Upper lobe of left lung (tissue), 4 donors: ENCODE data around the gene SVIL.

Experiments used
- EP300 ChIP-seq, 4 donors: sonication (generic); formaldehyde crosslinking; IDR thresholded peaks; one replicate each; pipeline ENCODE4 v1.5.1; 2017; ENCODE audit warnings: antibody characterized with exemption in 4 of 4, control low read depth in 2 of 4
- POLR2A ChIP-seq, 4 donors: fragments of 450-650 bp; IDR thresholded peaks; one replicate each; pipeline ENCODE4 v1.5.1; 2016 to 2017; ENCODE audit warnings: antibody characterized with exemption in 4 of 4, mild to moderate bottlenecking in 2 of 4
- POLR2AphosphoS5 ChIP-seq, 2 donors: sonication (generic); formaldehyde crosslinking; IDR thresholded peaks; one replicate each; pipeline ENCODE4 v1.5.1; 2017; ENCODE audit warnings: antibody characterized with exemption in 2 of 2
- TF ChIP-seq, protein P1 (sequence below), 6 experiments: fragments of 450-650 bp in 4 of 6; fragments of 200-600 bp in 2 of 6; sonication (generic) in 2 of 6; IDR thresholded peaks; one replicate each; pipeline ENCODE4 v1.5.1; 2016 to 2019; ENCODE audit warnings: antibody characterized with exemption in 6 of 6

DNA sequence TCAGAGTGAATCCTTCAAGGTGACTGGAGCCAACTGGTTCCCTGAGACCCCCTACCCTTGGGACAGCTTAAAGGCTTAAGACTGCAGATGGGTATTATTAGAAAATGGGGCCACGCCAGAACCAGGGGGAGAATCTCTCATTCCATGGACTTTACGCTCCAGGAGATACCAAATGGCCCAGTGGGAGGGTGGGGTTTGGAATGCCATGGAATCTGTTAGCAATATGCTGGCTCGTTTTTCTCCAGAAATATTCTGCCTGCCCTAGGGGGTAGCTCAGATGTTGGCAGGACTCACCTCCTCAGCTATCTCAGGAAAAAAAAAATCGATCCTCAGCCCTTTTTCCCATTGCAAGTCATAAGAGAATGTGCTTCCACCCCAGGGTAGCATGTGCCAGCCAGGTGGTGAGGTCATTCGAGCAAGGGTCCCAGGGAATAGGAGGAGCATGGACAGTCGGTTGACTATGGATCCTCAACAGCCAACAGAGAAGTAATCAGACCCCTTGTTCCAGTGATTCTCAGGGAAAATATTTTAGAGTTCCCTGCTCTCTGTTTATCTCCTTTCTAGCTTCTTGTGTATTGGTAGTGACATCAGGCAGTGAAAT is 22.9 kb downstream of the SVIL start:
- no peak for TF ChIP-seq EP300 (IDR thresholded peaks at IDR 0.05)
- no peak for TF ChIP-seq POLR2AphosphoS5 (IDR thresholded peaks at IDR 0.05)
- TF ChIP-seq, protein P1, sequence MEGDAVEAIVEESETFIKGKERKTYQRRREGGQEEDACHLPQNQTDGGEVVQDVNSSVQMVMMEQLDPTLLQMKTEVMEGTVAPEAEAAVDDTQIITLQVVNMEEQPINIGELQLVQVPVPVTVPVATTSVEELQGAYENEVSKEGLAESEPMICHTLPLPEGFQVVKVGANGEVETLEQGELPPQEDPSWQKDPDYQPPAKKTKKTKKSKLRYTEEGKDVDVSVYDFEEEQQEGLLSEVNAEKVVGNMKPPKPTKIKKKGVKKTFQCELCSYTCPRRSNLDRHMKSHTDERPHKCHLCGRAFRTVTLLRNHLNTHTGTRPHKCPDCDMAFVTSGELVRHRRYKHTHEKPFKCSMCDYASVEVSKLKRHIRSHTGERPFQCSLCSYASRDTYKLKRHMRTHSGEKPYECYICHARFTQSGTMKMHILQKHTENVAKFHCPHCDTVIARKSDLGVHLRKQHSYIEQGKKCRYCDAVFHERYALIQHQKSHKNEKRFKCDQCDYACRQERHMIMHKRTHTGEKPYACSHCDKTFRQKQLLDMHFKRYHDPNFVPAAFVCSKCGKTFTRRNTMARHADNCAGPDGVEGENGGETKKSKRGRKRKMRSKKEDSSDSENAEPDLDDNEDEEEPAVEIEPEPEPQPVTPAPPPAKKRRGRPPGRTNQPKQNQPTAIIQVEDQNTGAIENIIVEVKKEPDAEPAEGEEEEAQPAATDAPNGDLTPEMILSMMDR (IDR thresholded peaks at IDR 0.05) = no peak
- TF ChIP-seq POLR2A (IDR thresholded peaks at IDR 0.05) = no peak
